ENCODE data around the gene F3. TPM values are rescaled to one million over a fixed set of nuclear protein-coding genes. Genes with fewer than 3 reads are reported as not detected.

Gene F3
- total and polyA plus RNA-seq, 9 of the 15 experiments (the other 6 are each of a cell fraction or from before 2014, with no cell fraction given), result 0.24 to 0.28 TPM; not detected in 7

DNA sequence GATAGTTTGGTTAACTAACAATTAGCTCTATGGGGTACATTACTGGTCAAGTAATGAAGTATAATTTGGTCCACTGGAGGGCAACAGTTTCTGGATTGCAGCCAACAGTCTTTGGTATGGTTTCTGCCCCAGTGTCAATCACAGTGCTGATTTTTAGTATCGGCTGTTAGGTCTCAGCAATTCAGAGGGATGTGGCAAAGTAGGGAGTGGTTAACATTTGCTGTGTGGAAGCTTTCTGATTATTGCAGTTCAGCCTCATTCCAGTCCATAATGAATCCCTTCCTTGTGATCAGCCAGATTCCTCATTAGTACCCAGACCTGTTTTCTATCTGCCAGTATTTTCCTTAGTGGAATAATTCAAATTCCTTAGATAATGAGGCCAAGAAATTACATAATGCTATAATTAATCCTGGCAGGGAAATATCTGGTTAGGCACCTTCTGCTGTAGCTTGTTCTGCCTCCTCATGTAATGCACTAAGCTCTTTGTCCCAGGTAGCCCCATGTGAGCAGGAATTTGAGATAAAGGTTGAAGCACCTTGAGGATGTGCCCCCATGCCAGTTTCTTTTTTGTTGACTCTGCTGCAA, 14.0 kb downstream of the F3 start (continued):
- TF ChIP-seq, protein P1, sequence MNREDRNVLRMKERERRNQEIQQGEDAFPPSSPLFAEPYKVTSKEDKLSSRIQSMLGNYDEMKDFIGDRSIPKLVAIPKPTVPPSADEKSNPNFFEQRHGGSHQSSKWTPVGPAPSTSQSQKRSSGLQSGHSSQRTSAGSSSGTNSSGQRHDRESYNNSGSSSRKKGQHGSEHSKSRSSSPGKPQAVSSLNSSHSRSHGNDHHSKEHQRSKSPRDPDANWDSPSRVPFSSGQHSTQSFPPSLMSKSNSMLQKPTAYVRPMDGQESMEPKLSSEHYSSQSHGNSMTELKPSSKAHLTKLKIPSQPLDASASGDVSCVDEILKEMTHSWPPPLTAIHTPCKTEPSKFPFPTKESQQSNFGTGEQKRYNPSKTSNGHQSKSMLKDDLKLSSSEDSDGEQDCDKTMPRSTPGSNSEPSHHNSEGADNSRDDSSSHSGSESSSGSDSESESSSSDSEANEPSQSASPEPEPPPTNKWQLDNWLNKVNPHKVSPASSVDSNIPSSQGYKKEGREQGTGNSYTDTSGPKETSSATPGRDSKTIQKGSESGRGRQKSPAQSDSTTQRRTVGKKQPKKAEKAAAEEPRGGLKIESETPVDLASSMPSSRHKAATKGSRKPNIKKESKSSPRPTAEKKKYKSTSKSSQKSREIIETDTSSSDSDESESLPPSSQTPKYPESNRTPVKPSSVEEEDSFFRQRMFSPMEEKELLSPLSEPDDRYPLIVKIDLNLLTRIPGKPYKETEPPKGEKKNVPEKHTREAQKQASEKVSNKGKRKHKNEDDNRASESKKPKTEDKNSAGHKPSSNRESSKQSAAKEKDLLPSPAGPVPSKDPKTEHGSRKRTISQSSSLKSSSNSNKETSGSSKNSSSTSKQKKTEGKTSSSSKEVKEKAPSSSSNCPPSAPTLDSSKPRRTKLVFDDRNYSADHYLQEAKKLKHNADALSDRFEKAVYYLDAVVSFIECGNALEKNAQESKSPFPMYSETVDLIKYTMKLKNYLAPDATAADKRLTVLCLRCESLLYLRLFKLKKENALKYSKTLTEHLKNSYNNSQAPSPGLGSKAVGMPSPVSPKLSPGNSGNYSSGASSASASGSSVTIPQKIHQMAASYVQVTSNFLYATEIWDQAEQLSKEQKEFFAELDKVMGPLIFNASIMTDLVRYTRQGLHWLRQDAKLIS (CRISPR knock-in tag; IDR thresholded peaks at IDR 0.05), result no peak

DNA sequence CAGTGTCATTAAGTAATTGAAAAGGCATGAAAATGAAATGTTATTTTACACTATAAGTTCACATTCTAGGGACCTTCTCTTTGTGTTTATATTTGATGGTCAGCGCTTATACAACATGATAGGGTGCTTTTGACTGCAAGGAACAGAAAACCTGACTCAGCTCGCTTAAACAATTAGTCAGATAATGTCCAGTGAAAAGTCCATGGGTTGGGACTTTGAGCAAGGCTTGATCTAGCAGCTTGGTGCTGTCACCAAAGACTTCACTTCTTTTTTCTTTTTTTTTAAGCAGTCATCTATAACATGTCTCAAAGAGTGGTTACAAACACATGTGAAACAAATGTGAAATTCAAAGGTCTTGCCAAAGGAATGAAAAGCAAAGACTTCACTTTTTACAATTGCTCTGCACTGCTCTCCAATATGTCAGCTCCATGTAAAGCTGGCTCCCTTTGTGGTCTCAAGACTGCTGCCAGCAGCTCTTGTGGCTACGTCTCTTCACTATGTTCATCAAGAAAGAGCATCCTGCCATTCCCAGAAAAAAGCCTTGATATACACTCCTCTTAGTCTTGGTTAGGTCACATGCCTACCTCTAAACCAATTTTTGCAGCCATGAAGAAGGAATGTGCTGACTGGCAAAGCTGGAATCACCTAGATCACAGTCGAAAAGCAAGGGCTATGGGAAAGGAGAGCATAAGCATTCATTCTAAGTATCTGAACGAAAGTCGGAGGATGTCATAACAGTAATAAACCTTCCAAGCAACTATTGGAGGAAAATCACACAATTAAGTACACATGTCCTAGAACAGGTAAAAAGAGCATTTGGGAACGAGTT, 15.2 kb downstream of the F3 start:
- H3K27ac ChIP-seq (ENCODE audit: extremely low read depth, low read depth, low read length), result no peak overlapping the region
- H3K9ac ChIP-seq (ENCODE audit: insufficient read depth in 1 of 2, low read depth in 2 of 2, low read length in 2 of 2), result no peak overlapping the region
- POLR2A ChIA-PET, result interaction anchor here (1.2 to 1.3 kb wide), 2 partner anchors 10 to 14 kb away, joined by 3 read pairs; no protein-coding TSS in a partner anchor
- H3K4me1 ChIP-seq (replicated peaks in 1 of 2; ENCODE audit: control insufficient read depth in 2 of 2, insufficient read depth in 2 of 2, low read length in 2 of 2), result no peaks in the 10 kb centered on the region
- no peaks in the 10 kb centered on the region for H4K20me1 ChIP-seq (replicated peaks; ENCODE audit: control insufficient read depth, insufficient read depth, low read length)
- no peak for FAIRE-seq
- 0% methylated on average over 7 of the region's 7 CpGs for WGBS (ENCODE audit: insufficient coverage, low coverage, missing lambda C conversion rate)
- in situ Hi-C loops (cut with MboI), result no loop called here
- intact Hi-C loops (cut with micrococcal nuclease), result no loop called here
- H3K4me2 ChIP-seq (ENCODE audit: insufficient read depth, low read length), result no peak overlapping the region
- H3K79me2 ChIP-seq (ENCODE audit: control insufficient read depth, insufficient read depth, low read length), result no peaks in the 10 kb centered on the region
- no peaks in the 10 kb centered on the region for H3K36me3 ChIP-seq (ENCODE audit: control insufficient read depth, insufficient read depth, low read length)
- BruUV-seq (replicated peaks), result no TSS peak
- no peaks in the 10 kb centered on the region for H3K9me1 ChIP-seq (ENCODE audit: control insufficient read depth, insufficient read depth, low read length)
- no peak for TF ChIP-seq ZNF175 (CRISPR knock-in tag; IDR thresholded peaks at IDR 0.05; ENCODE audit: low read depth)
- TF ChIP-seq TFAM (CRISPR knock-in tag; conservative IDR thresholded peaks at IDR 0.05), result no peak
- no peak for TF ChIP-seq SAFB (IDR thresholded peaks at IDR 0.05; ENCODE audit: borderline replicate concordance, low read depth, low read length)
- no peak for TF ChIP-seq HNRNPLL (IDR thresholded peaks at IDR 0.05; ENCODE audit: low read depth, low read length, poor library complexity, severe bottlenecking)
- TF ChIP-seq ZBTB7A (IDR thresholded peaks at IDR 0.05; ENCODE audit: borderline replicate concordance, control insufficient read depth, low read depth, low read length), result no peak
- no peak for TF ChIP-seq CEBPG (CRISPR knock-in tag; IDR thresholded peaks at IDR 0.05)
- no peak for TF ChIP-seq CEBPG (tag; conservative IDR thresholded peaks at IDR 0.05 in 1 of 2, IDR thresholded peaks at IDR 0.05 in 1 of 2)
- TF ChIP-seq, protein P2, sequence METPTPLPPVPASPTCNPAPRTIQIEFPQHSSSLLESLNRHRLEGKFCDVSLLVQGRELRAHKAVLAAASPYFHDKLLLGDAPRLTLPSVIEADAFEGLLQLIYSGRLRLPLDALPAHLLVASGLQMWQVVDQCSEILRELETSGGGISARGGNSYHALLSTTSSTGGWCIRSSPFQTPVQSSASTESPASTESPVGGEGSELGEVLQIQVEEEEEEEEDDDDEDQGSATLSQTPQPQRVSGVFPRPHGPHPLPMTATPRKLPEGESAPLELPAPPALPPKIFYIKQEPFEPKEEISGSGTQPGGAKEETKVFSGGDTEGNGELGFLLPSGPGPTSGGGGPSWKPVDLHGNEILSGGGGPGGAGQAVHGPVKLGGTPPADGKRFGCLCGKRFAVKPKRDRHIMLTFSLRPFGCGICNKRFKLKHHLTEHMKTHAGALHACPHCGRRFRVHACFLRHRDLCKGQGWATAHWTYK (CRISPR knock-in tag; IDR thresholded peaks at IDR 0.05), result no peak
- no peak for TF ChIP-seq ZNF274 (IDR thresholded peaks at IDR 0.05; ENCODE audit: borderline replicate concordance, low read depth, low read length)
- TF ChIP-seq ARNT (IDR thresholded peaks at IDR 0.05), result no peak
- TF ChIP-seq, protein P3, sequence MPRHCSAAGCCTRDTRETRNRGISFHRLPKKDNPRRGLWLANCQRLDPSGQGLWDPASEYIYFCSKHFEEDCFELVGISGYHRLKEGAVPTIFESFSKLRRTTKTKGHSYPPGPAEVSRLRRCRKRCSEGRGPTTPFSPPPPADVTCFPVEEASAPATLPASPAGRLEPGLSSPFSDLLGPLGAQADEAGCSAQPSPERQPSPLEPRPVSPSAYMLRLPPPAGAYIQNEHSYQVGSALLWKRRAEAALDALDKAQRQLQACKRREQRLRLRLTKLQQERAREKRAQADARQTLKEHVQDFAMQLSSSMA (CRISPR knock-in tag; IDR thresholded peaks at IDR 0.05), result no peak
- H2AFZ ChIP-seq (ENCODE audit: low read depth, low read length), result no peak overlapping the region
- no peak overlapping the region for H3K4me3 ChIP-seq
- CTCF ChIA-PET (ENCODE audit: low intra/inter-chr PET ratio), result no interaction called here
- no peak for ATAC-seq
- H3K9me3 ChIP-seq (replicated peaks; ENCODE audit: control insufficient read depth, insufficient read depth, low read depth, low read length), result no peaks in the 10 kb centered on the region
- peaks cover under 1 to 2% of the 10 kb centered on the region in 2 experiments; a peak in 1 of 5 replicates for H3K27me3 ChIP-seq (ENCODE audit: control insufficient read depth in 2 of 2, insufficient read depth in 2 of 2, low read length in 2 of 2)
- no peak for DNase-seq (ENCODE audit: extremely low read depth in 1 of 4, low spot score in 3 of 4)

Measured in K562 (cell line).